Astrocyte of the cerebellum (primary cell): ENCODE results near the gene UBXN7.

Experiments used
- DNase-seq: peaks from one replicate; pipeline ENCODE4 v3.0.0-alpha.2; 2011; ENCODE audit warnings: low read depth
- H3K4me3 ChIP-seq: 2 replicates; pipeline ENCODE4 v1.5.1; 2011; ENCODE audit warnings: mild to moderate bottlenecking, low read depth, low read length, moderate library complexity
- CTCF ChIP-seq: IDR thresholded peaks from 2 replicates; pipeline ENCODE4 v1.5.1; 2012; ENCODE audit warnings: low read length, low read depth, moderate library complexity, mild to moderate bottlenecking; ENCODE audit errors: missing control alignments
- in situ Hi-C: cut with HindIII; loops from 2 replicates; pipeline ENCODE4 v1.10.0; 2017; ENCODE audit warnings: low sequenced_read_pairs

Gene UBXN7

GRCh38 chr3:196414469-196414868, 17.8 kb downstream of the UBXN7 start:
- in situ Hi-C loops, result no loop called here
- DNase-seq, result no peak
- TF ChIP-seq CTCF, result no peak
- H3K4me3 ChIP-seq, result no peak overlapping the region

GRCh38 chr3:196412704-196413103, 19.5 kb downstream of the UBXN7 start:
- no peak overlapping the region for H3K4me3 ChIP-seq
- in situ Hi-C loops, result no loop called here
- no peak for DNase-seq
- no peak for TF ChIP-seq CTCF

GRCh38 chr3:196409409-196409808, 22.8 kb downstream of the UBXN7 start:
- TF ChIP-seq CTCF, result no peak
- in situ Hi-C loops, result loop anchor here (5.0 kb wide), 1 partner anchor 77 kb away; no protein-coding TSS in a partner anchor
- DNase-seq, result no peak
- no peak overlapping the region for H3K4me3 ChIP-seq

GRCh38 chr3:196408565-196409300, 23.5 kb downstream of the UBXN7 start:
- in situ Hi-C loops, result loop anchor here (5.0 kb wide), 1 partner anchor 76 kb away; no protein-coding TSS in a partner anchor
- no peak overlapping the region for H3K4me3 ChIP-seq
- DNase-seq, result no peak
- TF ChIP-seq CTCF, result no peak

- TF ChIP-seq CTCF, result no peak
- in situ Hi-C loops, result loop anchor here (5.0 kb wide), 1 partner anchor 75 kb away; no protein-coding TSS in a partner anchor
- no peak for DNase-seq
- no peak overlapping the region for H3K4me3 ChIP-seq
These were observed 25.3 kb downstream of the UBXN7 start for GRCh38 chr3:196406811-196407470.

- in situ Hi-C loops, result no loop called here
- no peak overlapping the region for H3K4me3 ChIP-seq
- no peak for DNase-seq
- no peak for TF ChIP-seq CTCF
These were observed 31.9 kb downstream of the UBXN7 start for GRCh38 chr3:196400331-196400730.
